Measurements from ENCODE around the gene SETD4. TPM values are rescaled to one million over a fixed set of nuclear protein-coding genes. Genes with fewer than 3 reads are reported as not detected.

SETD4 gene
- total RNA-seq, 6 experiments from 2014 or later = 5.0 to 10.4 (median 7.3) TPM

- H3K4me1 ChIP-seq = peaks cover 0 to 47% (median 16%) of the 10 kb centered on the region in 4 donors
- H3K9me3 ChIP-seq = no peaks in the 10 kb centered on the region
- TF ChIP-seq, protein P1, sequence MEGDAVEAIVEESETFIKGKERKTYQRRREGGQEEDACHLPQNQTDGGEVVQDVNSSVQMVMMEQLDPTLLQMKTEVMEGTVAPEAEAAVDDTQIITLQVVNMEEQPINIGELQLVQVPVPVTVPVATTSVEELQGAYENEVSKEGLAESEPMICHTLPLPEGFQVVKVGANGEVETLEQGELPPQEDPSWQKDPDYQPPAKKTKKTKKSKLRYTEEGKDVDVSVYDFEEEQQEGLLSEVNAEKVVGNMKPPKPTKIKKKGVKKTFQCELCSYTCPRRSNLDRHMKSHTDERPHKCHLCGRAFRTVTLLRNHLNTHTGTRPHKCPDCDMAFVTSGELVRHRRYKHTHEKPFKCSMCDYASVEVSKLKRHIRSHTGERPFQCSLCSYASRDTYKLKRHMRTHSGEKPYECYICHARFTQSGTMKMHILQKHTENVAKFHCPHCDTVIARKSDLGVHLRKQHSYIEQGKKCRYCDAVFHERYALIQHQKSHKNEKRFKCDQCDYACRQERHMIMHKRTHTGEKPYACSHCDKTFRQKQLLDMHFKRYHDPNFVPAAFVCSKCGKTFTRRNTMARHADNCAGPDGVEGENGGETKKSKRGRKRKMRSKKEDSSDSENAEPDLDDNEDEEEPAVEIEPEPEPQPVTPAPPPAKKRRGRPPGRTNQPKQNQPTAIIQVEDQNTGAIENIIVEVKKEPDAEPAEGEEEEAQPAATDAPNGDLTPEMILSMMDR (IDR thresholded peaks at IDR 0.05) = no peak
- no peak for TF ChIP-seq POLR2A (IDR thresholded peaks at IDR 0.05)
- H3K4me3 ChIP-seq = peak overlapping the region in 1 of 3 donors; percentile 90
- H3K36me3 ChIP-seq = peaks cover 0 to 7% (median 3%) of the 10 kb centered on the region in 4 donors
- WGBS (ENCODE audit: insufficient coverage, low coverage, low lambda C conversion rate, missing lambda C conversion rate) = 81% methylated on average over 6 of the region's 12 CpGs
- peak in 1 of 4 donors; percentile 12 for ATAC-seq
- DNase-seq = peak in 1 of 3 donors; percentile 67
- H3K27me3 ChIP-seq = no peaks in the 10 kb centered on the region
- H3K27ac ChIP-seq = peak overlapping the region in 2 of 3 donors; percentile 76 to 94
- intact Hi-C loops (cut with DNase I) = no loop called here
Observed at GRCh38 chr21:36072453-36073162, 12.3 kb upstream of the SETD4 start.

DNA sequence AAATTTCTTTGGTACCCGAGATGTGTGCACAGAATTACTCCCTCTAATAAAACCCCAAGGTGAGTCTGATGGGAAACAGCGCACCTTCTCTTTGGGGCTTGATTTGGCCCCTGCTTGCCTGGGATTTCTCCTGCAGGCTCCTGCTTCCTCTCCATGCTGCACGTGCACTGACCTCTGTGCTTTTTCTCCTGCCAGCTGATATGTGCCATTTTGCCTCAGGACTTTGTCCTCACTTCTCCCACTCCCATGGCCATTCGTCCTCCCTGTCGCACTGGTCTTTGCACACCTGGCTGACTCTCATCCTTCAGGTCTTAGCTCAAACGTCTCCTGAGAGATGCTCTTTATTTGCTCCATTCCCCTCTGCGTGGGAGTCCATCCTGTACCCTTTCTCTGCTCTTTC, 10.7 kb upstream of the SETD4 start:
- Histone ChIP-seq H3K36me3 (peaks cover 0 to 7% (median 3%) of the 10 kb centered on the region in 4 donors), H3K9me3 (no peaks in the 10 kb centered on the region), H3K4me1 (peaks cover 0 to 43% (median 14%) of the 10 kb centered on the region in 4 donors), H3K4me3 (peak overlapping the region in 2 of 3 donors; percentile 89 to 90), H3K27ac (peak overlapping the region in 2 of 3 donors; percentile 36 to 94), H3K27me3 (no peaks in the 10 kb centered on the region)
- DNase-seq = peak in 2 of 3 donors; percentile 70 to 75
- intact Hi-C loops (cut with DNase I) = no loop called here
- 39% methylated on average over 7 of the region's 7 CpGs for WGBS (ENCODE audit: insufficient coverage, low coverage, low lambda C conversion rate, missing lambda C conversion rate)
- ATAC-seq = peak in 2 of 4 donors; percentile 6 to 12
- TF ChIP-seq POLR2A (IDR thresholded peaks at IDR 0.05) = no peak
- TF ChIP-seq, protein P1 (IDR thresholded peaks at IDR 0.05) = no peak

- no peaks in the 10 kb centered on the region for H3K9me3 ChIP-seq
- no peaks in the 10 kb centered on the region for H3K27me3 ChIP-seq
- intact Hi-C loops (cut with DNase I) = no loop called here
- peak within 1 kb of the TSS; percentile 74 to 94 (median 88) for H3K27ac ChIP-seq
- H3K36me3 ChIP-seq = peaks cover 0 to 7% (median 1%) of the 10 kb centered on the region in 4 donors
- H3K4me3 ChIP-seq = peak within 1 kb of the TSS; percentile 89 to 95 (median 90)
- DNase-seq (peak; percentile 97 to 99 (median 99)), ATAC-seq (peak; percentile 84 to 95 (median 92))
- 2% methylated on average over 10 of the region's 71 CpGs for WGBS (ENCODE audit: insufficient coverage, low coverage, low lambda C conversion rate, missing lambda C conversion rate)
- peak; percentile 91 for TF ChIP-seq POLR2A (IDR thresholded peaks at IDR 0.05)
- TF ChIP-seq, protein P1 (IDR thresholded peaks at IDR 0.05) = no peak
- H3K4me1 ChIP-seq = peaks cover 0 to 39% (median 16%) of the 10 kb centered on the region in 4 donors
Observed at GRCh38 chr21:36069713-36070583, 9.6 kb upstream of the SETD4 start, which contains the start of gene CBR1. CBR1 (plus strand) TSS chr21:36070024; CDS start chr21:36070116, 92 bp downstream.

DNA sequence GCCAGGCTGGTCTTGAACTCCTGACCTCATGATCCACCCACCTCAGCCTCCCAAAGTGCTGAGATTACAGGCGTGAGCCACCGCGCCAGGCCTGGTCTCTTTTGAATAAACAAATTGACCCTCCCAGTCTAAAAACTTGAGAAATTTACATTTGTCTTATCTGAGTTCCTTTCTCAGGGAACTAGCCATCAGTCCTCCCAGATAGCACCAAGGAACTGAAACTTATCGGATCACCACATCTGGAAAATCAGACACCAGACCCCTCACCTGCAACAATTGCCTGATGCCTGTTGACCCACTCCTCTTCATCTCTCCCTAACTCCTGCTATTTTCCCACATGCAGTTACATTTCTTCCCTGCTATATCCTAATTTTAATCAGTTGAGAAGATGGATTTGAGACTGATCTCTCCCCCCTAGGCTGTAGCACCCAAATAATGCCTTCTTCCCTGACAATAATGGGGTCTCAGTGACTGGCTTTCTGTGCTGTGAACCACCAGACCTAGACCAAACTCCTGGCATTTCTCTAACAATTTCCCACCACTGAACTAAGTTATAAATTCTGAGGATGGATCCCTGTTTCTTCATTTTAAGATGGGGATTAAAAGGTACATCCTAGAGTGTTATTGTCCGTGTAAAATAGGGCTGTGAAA, 8.5 kb upstream of the SETD4 start:
- no peaks in the 10 kb centered on the region for H3K27me3 ChIP-seq
- no peak for ATAC-seq
- peaks cover 0 to 2% (median under 1%) of the 10 kb centered on the region in 4 donors for H3K36me3 ChIP-seq
- H3K9me3 ChIP-seq = no peaks in the 10 kb centered on the region
- no peak overlapping the region for H3K4me3 ChIP-seq
- TF ChIP-seq, protein P1 (IDR thresholded peaks at IDR 0.05) = no peak
- no peak for TF ChIP-seq POLR2A (IDR thresholded peaks at IDR 0.05)
- no peak for DNase-seq
- WGBS (ENCODE audit: insufficient coverage, low coverage, low lambda C conversion rate, missing lambda C conversion rate) = 92% methylated on average over 5 of the region's 5 CpGs
- H3K27ac ChIP-seq = peak overlapping the region in 2 of 3 donors; percentile 88 to 94
- H3K4me1 ChIP-seq = peaks cover 0 to 38% (median 16%) of the 10 kb centered on the region in 4 donors
- intact Hi-C loops (cut with DNase I) = no loop called here

All from right lobe of liver (tissue), 6 donors.